TTC549 (cell line): ENCODE data around the gene COL6A5.
"Not testable (repeated sequence)": the region's sequence is repeated elsewhere in the genome, so short reads cannot be mapped to it uniquely, and the experiment has no call there.

Experiments
- FAIRE-seq: peaks from 2 replicates; lab custom pipeline; 2012; peaks lifted over from hg19 to GRCh38; lab: Jason Lieb, UNC

Gene COL6A5

DNA sequence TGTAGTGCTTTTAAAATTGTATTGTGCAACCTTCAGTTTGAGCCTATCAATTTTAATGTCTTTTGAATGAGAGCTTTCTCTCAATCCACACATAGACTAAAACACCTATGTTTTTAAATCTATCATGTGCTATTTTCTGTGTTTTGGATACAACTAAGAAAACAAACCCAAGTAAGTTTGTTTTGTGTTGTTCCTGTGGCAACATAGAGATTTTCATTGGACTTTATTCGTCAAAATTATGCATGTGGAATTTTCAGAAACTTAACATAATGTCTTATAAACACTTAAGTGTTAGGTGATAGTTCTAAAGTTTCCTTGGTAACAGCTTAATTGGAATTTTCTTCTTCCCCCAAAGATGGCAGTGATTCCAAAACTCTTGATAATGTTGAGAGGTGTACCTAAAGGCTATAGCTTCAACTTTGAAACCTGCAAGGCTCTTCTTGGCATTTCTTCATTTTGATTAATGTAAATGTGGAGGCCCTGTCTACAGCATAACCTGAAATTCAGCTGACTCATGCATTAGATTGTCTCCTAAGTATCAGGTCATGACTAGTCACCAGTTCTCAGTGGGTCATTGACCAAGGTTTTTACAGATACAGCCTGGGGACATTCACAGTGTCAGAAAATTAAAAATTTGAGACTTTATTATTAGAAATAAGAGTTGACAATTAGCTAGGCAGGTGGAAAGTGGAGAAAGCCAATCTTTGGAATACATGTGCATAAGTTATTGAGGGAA lies 44.4 kb downstream of the COL6A5 start:
- no peak for FAIRE-seq

DNA sequence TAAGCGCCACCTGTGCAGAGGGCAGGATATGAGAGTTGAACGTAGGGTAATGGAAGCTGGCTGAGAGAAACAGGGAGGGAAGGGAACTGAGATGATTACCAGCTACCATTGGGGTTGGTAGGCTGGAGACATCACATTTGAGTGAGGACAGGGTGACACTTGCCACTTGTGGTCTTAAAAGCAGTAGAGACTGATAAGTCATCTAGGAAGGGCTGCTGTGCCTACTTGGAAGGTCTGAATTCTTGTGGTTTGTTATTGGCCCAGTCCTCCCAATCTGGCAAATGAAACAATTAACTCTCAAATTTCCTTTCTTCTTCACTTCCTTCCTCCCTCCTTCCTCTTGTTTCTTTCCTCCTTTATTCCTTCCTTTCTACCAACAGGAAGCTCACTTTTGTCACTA lies 46.8 kb downstream of the COL6A5 start:
- FAIRE-seq = no peak

DNA sequence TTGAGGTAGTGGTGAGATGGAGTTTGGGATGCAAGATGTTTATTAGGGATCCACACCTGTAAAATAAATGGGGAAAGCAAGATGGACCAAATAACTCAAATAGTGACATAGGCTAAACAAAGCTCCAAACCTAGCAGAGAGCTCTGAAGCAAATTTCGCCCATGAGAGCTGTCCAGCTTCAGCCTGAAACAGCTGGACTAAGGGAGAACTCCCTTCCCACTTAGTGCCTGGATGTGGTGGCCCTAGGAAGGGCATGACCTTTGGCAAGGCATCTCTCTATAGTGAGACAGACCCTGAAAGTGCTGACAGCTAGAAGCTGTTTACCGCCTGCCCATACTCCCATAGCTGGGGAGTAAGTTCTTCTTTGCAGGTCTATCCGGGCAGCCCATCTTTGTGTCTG lies 48.1 kb downstream of the COL6A5 start:
- no peak for FAIRE-seq

DNA sequence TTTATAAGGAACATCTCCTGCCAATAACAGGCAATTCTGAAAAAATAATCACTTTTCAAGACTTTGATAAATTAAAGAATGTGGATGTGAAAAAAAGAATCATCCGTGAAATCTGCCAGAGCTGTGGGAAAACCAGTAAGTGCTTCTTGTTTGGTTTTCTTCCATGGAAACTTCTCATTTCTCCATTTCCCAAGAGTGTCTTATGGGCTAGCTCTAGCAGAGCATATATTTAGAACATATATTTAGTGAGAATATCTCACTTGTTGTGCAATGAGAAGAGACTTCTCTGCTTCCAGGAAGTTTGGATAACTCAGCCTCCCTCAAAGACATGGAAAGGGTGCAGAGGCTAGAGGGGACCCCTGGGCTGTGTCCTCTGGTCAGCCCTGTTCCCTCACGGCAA lies 49.9 kb downstream of the COL6A5 start:
- FAIRE-seq = no peak

DNA sequence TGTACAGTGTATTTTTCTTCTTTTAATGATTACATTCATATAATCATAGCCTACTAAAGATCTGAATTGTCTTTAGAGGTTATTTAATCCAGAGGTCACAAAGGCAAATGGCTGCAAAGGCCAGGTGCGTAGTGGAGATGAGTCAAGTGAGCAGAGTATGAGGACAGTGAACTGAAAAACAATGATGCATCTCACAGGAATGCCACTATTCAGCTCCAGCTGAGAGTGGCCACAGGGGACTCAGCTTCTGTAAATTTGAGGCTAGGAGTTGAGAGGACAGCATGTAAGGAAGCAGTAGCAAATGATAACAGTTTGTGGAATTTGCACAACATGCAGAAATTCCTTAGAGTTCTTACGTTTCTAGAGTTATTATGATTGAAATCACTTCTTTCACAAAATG lies 50.4 kb downstream of the COL6A5 start:
- no peak for FAIRE-seq

DNA sequence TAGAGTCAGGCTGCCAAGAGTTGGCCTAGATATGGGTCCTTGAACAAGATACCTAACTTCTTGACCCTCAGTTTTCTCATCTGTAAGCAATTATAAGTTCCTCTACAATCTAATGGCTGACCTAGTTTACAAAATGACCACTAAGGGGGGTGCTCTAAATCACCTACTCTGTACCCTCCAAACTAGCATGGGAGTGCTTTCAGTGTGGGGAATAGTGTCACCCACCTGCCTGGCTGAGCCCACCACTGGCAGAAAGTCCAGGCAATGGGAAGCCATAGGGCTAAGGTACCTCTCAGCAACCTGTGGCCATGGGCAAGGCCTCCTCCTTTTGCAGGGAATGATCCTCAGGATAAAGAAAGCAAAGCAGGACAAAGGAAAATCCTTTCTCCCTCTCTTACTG lies 58.9 kb downstream of the COL6A5 start:
- FAIRE-seq = no peak

DNA sequence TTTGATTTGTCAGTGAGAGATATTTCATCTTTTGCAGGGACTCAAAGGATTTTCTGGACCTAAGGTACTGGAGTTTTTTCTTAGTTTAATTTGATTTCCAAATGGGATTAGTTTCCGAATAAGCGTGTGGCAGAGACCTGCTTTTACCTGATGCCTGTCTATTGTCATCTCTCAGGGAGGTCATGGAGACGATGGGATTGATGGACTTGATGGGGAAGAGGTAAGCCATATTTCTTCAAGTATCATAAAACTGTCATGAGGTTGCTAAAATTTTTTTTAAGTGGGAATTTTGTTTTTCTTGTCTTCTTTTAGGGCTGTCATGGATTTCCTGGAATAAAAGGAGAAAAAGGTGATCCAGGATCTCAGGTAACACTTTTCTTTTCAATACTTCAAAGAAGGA lies 60.5 kb downstream of the COL6A5 start:
- no peak for FAIRE-seq

DNA sequence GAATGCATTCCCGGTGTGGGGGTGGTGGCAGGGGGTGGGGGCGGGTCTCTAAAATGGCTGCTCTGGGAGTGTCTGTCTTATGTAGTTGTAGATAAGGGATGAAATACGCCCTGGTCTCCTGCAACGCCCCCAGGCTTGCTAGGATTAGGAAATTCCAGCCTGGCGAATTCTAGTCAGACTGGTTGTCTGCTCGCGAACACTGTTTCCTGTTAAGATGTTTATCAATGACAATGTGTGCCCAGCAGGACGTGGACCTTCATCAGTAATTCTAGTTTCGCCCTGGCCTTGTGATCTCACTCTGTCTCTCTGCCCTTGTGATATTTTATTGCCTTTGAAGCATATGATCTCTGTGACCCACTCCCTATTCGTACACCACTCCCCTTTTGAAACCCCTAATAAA lies 62.8 kb downstream of the COL6A5 start:
- FAIRE-seq = not testable (repeated sequence)

DNA sequence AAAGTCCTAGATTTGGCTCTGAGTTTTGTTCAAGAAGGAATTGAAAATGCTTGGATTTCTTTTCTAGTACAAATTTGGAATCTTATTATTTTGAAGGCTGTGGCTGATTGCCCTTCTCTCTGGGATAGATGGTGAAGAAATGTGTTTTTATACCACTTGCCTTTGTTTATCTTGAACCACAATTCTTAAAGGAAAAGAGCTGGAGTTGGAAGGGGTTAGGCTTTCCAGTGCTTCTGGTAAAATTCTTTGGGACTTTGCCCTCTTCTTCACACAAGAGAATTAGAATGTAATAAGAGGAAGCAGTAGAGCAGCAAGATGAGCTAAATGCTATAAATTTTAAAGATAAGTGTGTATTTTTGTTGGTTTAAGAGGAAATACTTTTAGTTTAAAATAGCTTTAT lies 65.8 kb downstream of the COL6A5 start:
- no peak for FAIRE-seq

DNA sequence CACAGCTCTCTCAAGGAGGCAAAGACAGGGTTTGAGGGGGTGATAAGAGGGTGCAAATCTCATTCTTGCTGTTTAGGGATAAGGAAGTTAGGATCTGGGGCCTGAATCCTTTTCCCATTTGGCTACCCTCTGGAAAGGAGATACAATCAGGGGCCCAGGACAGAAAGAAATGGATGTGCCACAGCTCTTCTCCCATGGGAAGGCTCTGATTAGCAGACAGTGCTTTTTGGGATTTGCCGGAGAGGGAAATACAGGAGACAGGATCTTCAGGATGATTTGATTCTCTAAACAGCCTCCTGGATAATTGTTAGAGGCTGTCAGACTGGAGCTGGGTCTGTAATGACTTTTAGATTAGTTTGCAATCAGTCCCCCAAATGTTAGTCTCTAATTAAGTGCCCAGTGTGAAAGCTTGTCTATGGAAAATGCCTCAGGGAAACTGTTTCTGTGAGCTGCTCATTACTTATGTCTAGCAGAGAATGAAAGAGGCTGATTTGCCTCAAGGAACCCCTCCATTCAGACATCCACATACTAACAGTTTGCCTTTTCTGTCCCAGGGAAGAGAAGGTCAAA lies 67.6 kb downstream of the COL6A5 start:
- FAIRE-seq = no peak

DNA sequence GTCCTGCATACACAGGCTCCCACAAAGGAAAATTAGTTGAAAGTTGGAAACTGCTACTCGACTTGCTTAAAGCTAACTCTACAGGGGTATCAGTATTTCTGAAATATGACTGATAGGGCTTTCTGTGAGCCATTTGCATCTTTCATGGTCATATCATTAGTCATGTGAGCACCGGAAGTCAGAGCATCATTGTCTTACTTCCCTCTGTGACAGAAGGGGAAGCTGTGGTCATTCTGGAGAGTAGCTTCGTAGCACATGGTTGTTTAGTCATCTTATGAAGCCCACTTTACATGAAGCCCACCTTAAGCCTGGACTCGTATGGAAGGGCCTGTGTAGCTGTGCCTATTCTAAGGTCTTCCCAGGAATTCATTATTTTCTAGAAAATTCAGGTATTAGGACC lies 69.0 kb downstream of the COL6A5 start:
- FAIRE-seq = no peak

DNA sequence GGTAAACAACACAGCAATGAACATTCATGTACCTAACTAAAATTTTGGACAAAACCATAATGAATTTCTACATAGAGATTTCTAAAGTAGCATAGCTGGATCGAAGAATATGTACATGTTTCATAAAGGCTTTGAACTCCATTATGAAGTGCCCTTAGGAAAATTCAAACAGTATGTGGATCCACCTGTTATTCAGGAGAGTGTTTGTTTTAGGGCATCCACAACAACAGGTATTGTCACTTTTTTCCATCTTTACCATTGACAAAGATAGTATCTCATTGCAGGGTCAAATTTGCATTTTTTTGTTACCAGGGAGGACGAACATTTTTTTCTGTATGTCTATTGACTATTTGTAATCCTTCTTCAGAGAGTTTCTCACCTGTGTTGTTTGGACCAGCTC lies 75.0 kb downstream of the COL6A5 start:
- FAIRE-seq = no peak

DNA sequence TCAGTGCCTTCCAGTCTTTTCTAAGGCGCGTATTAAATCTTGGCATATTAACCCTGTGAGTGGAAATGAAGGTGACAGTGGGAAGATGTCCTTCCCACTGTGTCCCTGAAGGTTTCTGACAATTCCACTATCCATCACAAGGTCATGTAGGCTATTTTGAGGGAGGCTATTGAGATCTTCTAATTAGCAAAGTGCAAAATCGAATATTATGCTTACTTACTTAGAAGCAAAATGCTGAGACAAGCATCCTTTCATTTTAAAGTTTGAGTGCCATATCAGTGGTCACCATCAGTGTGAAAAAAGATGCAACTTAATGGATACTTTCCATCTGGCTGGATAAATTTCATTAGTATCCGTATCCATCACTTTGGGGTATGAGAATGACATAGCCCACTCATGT lies 77.6 kb downstream of the COL6A5 start:
- FAIRE-seq = no peak

DNA sequence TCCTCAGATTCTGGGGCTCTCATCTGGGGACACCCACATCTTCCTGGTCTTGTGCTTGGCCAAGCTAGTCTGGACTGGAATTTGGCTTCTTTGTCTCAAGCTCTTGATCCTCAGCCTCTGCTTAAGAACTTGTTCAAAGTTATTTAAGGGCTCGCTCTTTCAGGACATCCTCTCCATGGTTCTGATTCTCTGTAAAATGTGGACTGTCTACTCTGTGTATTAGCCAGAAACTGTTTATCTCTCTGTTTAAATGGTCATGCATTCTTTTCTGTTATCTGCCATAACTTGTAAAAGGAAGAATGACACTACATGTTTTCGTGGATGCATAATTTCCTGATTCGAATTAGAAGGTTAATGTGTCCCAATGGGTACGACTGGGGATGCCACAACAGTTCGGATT lies 79.4 kb downstream of the COL6A5 start:
- FAIRE-seq = no peak

DNA sequence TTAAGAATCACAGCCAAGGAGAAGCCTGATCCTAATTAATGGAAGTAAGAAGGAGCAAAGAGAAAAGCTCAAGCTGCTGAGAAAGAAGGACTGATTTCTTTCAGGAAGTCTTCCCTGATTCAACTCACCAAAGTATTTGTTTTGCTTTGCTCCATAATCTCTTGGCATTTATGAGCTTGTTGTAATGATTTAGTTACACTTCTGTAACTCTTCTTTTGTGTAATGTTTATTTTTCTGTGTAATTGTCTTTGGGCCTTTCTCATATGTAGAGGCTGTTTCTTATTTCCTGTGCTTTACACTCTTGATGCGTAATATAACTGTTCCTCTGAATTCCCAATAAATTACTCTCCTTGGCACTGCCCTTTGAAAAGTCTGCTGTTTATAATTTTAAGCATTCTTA lies 80.0 kb downstream of the COL6A5 start:
- FAIRE-seq = no peak

DNA sequence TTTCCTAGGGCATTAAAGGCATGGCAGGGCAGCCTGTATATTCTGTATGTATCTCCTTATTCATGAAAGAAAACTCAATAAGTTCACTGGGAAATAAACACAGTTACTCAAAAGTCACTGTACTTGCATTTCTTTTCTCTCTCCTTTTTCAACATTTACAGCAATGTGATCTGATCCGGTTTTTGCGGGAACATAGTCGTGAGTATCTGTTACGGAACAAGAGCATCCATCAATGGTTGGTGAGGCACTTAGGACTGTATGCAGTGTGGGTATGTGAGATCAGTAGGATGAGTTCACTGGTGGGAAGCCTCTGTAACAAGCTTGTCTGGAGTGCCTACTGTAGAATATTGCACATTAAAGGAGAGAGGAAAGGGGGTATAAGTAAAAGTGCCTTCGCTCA lies 80.7 kb downstream of the COL6A5 start:
- no peak for FAIRE-seq

DNA sequence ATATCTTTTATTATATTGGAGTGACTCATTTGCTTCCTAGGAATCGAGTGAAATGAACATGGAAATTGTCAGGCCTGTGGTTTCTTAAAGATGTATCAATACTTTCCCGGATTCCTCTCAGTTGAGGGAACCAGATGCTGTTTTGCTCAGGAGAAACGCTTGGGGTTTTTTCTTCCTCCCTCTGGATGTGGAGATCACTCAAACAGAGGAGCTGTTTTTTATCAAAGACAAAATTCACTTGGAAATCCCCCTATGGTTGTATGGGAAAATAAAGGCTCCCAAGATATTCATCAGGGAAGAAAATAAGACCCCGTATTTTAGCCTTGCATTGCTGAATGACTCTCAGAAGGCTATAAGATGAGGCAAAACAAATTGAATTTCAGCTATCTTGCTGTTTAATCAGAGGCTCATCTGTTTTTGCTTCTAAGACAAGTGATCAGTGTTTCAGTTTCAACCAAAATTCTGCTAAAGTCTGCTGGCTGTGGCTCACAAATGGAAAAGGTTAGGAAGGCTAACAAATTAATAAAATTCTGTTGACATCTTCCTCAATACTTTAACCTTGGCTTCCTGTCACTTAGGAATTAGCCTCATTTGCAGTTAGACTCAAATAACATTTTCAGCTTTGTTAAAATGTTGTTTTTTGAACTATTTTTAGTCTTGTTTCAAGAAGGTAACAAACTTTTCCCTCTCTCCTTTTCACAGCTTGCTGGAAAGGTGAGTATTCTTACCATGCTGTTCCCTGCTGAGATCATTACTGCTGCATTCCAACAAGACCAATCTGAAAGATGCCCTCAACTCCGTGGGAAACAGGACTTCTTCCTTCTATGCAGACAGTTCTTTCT lies 83.6 kb downstream of the COL6A5 start:
- FAIRE-seq = no peak

DNA sequence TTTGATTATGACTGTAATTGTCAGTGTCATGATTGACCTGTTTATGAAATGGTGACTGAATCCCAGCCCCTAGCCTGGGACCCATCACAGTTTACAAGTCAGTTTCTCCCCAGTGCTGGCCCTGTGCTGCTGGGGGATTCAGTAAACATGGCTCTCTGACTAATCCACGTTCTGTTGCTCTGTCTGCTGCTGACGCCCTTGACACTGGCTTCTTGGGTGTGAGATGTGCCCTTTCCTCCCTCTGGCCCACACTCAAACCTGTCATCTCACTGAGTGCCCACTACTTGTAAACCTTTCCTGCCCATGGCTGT lies 84.2 kb downstream of the COL6A5 start:
- no peak for FAIRE-seq

DNA sequence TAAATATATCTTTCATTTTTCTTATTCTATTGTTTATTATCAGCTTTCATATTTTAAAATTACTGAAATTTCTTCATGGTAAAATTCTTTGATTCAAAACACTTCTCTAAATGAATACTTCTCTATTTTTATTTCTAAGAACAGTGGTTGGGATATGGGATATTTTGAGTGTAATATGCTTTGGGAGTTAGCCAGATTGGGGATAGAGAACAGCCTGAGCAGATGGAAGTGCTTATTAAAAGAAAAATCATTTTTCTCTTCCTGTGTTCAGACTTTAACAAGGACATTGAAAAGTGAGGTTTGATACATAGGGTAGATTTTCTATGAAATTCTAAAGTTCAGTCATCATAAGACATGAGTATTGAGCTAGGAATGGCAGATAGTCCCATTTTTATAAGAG lies 84.8 kb downstream of the COL6A5 start:
- FAIRE-seq = no peak

DNA sequence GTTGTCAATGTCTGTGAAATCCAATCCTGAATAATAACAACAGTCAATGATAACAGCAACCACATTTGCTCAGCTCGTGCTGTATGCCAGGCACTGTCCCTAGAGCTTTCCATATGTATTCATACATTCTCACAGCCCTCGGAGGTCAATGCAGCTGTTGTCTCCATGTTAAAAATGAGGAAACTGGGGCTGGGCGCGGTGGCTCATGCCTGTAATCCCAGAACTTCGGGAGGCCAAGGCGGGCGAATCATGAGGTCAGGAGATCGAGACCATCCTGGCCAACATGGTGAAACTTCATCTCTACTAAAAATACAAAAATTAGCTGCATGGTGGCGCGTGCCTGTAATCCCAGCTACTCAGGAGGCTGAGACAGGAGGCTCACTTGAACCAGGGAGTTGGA lies 86.6 kb downstream of the COL6A5 start:
- not testable (repeated sequence) for FAIRE-seq

DNA sequence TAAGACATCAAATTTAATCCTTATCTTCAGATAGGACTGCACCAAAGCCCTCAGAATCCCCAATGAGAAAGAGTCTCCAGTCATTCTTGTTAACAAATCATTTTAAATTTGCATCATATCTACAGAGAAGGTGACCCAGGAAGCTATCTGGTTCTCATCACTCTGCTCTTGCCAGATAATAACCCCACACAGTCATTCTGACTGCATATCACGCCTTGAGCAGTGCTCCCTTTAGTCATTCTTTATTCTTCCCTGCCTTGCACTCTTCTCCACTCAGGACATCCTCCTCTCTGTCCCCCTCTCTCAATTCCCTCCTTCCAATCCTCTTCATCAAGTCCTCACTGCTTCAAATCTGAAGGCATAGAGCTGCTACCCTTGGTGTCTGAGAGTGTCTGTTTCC lies 87.8 kb downstream of the COL6A5 start:
- FAIRE-seq = no peak

DNA sequence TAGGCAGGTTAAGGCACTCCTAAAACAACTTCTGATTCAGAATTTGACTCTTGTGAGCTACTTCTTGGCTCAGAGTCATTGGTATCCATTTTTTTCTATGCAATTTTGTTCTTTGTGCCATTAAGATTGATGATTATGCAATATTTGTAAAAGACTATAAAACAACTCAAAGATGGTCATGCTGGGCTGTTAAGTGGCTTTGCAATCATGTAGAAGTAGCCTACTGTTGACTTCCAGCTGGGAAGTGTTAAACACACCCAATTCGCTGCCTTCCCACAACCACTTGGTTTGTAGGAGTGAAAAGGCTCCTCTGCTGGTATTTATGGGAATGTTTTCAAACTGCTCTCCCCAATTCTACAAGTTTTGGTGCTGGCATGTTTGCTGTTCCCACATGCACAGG lies 96.8 kb downstream of the COL6A5 start:
- FAIRE-seq = no peak

DNA sequence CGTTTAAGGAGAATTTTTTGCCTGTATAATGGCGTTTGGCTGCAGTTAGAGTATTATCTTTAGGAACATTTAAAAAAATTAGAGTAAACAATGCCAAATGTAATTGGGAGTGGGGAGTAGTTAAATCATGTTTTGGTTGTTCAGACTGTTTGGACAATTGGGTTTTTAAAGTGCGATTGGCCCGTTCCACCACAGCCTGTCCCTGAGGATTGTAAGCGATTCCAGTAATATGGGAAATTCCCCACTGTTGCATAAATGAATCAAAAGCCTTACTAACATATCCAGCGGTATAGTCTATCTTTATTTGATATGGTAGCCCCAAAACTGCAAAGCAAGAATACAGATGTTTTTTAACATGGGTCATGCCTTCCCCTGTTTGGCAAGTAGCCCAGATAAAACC lies 101.4 kb downstream of the COL6A5 start:
- FAIRE-seq = not testable (repeated sequence)

DNA sequence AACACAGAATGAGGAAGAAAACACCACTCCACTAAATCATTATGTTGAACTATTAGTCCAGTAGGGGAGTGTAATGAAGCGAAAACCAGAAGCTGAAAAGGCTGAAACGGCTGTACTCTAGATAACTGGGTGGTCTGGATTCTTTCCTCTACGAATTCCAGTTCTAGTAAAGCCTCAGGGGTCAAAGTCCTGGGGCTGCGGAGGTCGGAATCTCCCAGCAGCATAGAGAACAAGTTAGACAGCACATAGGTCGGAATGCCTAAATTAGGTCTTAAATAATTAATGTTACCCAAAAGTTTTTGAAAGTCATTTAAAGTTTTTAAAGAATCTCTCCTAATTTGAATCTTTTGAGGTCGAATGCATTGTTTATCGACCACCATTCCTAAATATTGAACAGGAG lies 102.7 kb downstream of the COL6A5 start:
- FAIRE-seq = not testable (repeated sequence)
